ENCODE measurements around the gene TRPC3.

Gene TRPC3

GRCh38 chr4:121951521-121952110 lies at the start of gene TRPC3:
Gene TRPC3, minus strand, starts transcription at chr4:121952060. Its CDS starts 380 bp downstream, at chr4:121951680.
- DNase-seq = no peak

DNA sequence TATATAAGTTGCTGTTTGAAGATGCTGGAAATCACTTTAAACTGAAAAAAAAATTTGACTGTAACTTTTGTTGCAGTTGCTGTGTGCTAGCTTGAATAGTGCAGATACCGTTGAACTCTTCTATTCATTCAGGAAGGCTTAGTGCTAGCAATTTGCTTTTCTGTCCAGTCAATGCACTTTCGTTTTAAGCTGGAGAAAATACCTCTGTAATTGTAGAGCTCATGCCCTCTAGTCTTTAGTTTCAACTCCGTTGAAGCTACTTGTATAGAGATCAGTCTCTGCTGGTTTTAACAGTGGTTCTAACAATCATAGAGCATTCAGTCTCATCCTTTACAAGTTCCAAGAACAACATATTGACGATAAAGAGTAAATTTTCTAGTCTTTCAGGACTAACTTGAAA lies 49.0 kb upstream of the TRPC3 start:
- no peak for DNase-seq

GRCh38 chr4:121998024-121998423 lies 46.2 kb upstream of the TRPC3 start:
- DNase-seq = no peak

DNA sequence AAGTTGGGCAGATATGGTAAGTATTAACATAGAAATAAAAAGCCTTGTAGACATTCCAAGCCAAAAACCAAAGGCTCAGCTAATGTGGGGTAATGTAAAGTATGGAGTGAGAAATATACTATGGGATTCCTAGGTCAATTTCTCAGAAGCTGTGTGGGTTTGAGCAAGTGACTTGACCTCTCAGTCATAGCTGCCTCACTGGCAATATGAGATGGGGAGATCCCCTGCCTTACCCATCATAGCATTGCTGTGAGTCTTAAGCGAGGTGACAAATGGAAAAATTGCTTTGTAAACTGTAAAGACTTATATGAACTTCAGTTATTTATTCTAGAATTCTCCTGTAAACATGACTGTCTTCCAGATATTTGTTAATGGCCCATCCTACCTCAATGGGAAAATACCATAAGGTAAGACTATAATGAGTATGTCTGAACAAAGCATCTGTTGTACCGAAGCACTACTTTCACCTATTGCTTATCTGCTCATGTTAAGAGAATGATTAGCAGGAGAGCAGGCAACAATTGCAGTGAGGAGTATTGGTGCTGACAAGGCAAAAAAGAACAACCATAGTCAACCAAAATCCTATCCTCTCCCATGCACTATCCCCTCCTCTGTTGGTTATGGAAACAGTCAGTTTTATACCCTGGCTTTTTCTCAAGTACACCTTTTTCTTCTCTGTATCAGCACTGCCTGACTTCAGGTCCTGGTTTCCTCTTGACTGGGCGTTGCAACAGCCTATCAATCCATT lies 44.1 kb upstream of the TRPC3 start:
- no peak for DNase-seq

DNA sequence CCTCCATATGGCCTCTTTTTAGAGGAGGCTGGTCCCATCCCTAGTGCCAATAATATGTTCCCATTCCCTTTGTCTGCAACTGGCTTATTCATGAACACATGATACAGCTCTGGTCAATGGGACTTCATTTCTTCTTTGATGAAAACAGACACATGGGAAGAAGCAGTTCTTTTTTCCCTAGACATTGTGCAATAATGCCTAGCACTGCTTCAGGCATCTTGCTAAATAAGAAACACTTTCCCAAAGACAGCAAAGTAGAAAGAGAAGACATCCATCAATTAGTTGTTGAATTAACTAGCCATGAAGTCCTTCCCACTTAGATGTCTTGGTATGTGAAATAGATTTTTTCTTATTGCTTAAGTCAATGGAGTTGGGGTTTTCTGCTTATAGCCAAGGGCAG lies 40.1 kb upstream of the TRPC3 start:
- DNase-seq = no peak

DNA sequence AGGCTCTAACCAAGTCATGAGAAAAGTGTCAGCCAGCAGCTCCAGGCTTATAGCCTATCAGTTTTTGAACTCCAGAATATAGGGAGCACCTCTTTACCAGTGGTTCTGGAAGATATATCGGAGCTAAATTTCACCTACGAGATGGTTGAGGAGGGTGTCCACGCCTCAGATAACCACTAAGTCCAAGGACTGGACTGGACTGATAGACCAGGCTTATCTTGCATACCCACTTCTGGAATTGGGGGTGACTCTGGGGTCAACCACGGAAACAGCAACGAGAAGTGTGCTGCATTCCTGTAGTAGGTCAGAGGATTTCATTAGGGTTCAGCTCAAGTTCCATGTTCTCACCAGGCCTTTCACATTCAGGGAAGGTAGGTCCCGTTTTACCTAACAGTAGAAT lies 38.6 kb upstream of the TRPC3 start:
- DNase-seq = no peak

- DNase-seq = no peak
Observed at GRCh38 chr4:121989715-121990114, 37.9 kb upstream of the TRPC3 start.

- no peak for DNase-seq
Observed at GRCh38 chr4:121988950-121989349, 37.1 kb upstream of the TRPC3 start.

GRCh38 chr4:121980643-121981042 lies 28.8 kb upstream of the TRPC3 start:
- DNase-seq = no peak

GRCh38 chr4:121978172-121978516 lies 26.3 kb upstream of the TRPC3 start:
- DNase-seq = no peak

DNA sequence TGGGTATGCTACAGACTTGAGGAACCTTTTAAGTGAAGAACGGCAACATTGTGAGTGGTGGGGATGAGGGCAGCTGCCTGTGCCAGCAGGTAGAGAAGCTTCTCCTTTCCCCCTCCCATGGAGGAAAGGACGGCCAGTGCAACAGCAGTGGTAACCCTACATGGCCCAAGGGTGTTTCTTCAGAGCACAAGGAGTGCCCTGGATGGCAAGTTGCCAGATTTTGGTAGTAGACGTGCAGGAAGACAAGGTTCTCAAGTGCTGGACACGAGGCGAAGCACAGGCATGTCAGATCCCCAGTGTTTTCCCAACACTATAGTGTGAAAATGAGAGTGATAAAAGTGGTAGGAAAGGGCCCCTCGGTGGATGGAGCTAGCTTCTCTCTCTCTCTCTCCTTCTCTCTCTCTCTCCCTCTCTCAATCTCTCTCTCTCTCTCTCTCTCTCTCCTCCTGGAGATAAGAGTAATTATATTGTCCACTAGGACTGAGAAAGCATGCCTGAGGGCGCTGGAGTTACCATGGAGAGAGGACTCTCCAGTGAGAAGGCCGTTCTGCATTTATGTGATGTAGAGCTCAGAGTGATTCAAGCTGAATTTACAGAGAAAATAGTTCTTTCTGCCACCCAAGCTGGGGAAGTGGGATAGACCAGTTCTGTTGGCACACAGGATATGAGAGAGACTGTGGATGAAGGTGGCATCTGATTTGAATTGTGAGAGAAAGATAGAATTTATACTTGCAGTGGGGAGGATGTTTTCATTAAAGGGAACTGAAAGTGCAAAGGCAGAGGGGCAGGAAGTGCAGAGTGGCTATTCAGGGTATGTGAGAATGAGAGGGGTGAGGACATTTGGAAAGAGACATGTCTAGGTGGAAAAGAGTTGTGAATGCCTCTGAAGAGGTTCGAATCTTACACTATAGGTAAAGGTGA lies 25.7 kb upstream of the TRPC3 start:
- DNase-seq = no peak

DNA sequence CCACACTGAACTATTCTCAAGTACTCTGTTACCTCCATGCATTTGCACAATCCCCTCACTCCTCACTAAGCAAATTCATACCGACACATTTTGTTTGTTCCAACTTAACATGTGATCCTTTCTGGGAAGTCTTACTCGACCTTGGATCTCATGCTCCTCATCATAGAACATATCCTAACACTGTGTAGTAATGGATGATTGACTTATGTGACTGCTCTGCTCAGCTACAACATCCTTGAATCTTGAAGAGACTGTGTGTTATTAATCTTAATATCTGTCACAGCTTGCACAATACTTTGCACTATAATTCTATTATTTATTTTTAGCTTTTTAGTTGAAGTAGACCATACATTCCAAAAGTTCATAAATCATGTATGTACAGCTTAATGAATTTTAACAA lies 23.9 kb upstream of the TRPC3 start:
- DNase-seq = no peak

GRCh38 chr4:121973816-121974215 lies 22.0 kb upstream of the TRPC3 start:
- no peak for DNase-seq

DNA sequence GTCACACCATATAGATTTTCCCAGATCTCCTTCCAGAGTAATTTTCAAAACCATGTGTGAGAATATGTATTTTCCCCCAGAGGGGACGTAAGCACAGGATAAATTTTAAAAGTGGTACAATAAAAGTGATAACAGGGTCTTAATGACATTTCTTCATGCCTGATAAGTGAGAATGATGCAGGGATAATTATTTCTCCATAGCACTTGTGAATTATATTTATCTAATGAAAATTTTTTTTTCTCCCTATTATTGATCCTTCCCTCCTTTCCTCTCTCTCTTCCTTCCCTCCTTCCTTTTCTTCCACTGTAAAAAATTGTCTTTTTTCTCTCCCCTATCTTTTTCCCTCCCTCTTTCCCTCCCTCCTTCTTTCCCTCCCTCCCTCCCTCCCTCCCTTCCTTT lies 17.0 kb upstream of the TRPC3 start:
- no peak for DNase-seq

GRCh38 chr4:121964958-121965357 lies 13.1 kb upstream of the TRPC3 start:
- DNase-seq = no peak

- no peak for DNase-seq
Observed at GRCh38 chr4:121960818-121961217, 9.0 kb upstream of the TRPC3 start.

DNA sequence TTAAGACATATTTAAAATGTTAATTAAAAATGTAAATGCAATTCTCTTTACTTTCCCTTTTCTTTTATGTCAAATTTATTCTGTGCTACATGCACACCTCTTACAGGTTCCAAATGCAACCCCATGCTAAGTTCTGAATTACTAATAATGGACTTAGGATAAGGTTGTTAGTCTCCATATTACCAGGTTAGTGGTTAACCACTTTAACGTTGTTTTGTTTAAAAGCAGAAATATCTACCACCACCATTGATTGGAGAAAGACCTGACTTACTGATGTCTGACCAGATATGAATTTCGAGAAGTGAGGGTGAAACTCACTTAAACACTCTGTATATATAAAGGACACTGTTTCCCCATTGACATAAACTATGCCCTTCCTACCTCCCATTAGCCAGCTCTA lies 6.9 kb upstream of the TRPC3 start:
- DNase-seq = no peak

GRCh38 chr4:121957266-121957665 lies 5.4 kb upstream of the TRPC3 start:
- no peak for DNase-seq

GRCh38 chr4:121953860-121954259 lies 2.0 kb upstream of the TRPC3 start:
- no peak for DNase-seq

DNA sequence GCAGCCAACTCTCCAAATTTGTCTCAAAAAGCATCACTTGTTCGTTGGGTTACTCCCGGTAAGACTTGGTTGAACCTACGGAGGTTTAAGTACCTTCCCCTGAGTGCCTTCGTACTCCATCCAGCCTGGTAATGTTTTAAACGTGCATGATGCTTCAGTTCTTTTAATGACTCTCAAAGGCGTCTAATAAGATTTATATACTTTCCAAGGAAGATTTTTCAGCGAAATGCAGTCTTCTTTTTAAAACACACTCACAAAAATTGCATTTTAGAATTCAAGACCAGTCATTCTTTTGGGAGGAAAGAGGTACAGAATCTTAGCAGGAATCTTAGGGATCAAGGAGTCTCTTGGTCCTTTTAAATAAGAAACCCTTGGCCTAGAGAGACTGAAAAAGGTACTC lies 430 bp upstream of the TRPC3 start:
- no peak for DNase-seq

- no peak for DNase-seq
Observed at GRCh38 chr4:121950680-121951520, 960 bp downstream of the TRPC3 start.

GRCh38 chr4:121950212-121950679 lies 1.6 kb downstream of the TRPC3 start:
- DNase-seq = no peak

DNA sequence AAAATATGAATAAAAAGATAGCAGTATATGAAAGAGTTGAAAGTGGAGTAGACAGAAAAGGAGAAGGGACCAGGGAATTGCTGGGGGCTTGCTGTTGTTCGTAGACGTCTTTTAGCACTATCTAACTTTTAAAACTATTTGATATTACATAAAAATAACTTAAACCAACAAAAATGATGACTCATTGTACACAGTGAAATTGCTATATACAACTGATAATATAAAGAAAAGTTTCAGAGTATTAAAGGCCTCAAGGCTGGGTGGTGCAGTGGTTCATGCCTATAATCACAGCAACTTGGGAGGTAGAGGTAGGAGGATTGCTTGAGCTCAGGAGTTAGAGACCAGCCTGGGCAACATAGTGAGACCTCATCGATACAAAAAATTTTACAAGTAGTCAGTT lies 5.2 kb downstream of the TRPC3 start:
- DNase-seq = no peak

All from NCI-H1436 treated with DMSO at 0.1 percent for 48 hours (cell line).